BE2C (cell line): Measurements from ENCODE around the gene BAHCC1.

Source experiments
- DNase-seq: peaks from one replicate; pipeline ENCODE4 v3.0.0-alpha.2; 2020
- H3K27me3 ChIP-seq: fragments of 250-450 bp; sonication (Bioruptor Pico); 2 replicates; pipeline ENCODE4 v1.5.1; 2020; ENCODE audit warnings: mild to moderate bottlenecking
- H3K36me3 ChIP-seq: fragments of 250-450 bp; sonication (Bioruptor Pico); 2 replicates; pipeline ENCODE4 v1.5.1; 2020; ENCODE audit warnings: mild to moderate bottlenecking
- H3K4me1 ChIP-seq: fragments of 250-450 bp; sonication (Bioruptor Pico); 2 replicates; pipeline ENCODE4 v1.5.1; 2020
- H3K4me3 ChIP-seq: 2 replicates; pipeline ENCODE4 v1.5.1; 2011; ENCODE audit warnings: low read depth, low read length
- H3K9me3 ChIP-seq: fragments of 250-450 bp; sonication (Bioruptor Pico); 2 replicates; pipeline ENCODE4 v1.5.1; 2020
- TF ChIP-seq, protein P1 (sequence below): IDR thresholded peaks from 2 replicates; pipeline ENCODE4 v1.5.1; 2012; ENCODE audit warnings: mild to moderate bottlenecking, low read depth, low read length

Gene BAHCC1

DNA sequence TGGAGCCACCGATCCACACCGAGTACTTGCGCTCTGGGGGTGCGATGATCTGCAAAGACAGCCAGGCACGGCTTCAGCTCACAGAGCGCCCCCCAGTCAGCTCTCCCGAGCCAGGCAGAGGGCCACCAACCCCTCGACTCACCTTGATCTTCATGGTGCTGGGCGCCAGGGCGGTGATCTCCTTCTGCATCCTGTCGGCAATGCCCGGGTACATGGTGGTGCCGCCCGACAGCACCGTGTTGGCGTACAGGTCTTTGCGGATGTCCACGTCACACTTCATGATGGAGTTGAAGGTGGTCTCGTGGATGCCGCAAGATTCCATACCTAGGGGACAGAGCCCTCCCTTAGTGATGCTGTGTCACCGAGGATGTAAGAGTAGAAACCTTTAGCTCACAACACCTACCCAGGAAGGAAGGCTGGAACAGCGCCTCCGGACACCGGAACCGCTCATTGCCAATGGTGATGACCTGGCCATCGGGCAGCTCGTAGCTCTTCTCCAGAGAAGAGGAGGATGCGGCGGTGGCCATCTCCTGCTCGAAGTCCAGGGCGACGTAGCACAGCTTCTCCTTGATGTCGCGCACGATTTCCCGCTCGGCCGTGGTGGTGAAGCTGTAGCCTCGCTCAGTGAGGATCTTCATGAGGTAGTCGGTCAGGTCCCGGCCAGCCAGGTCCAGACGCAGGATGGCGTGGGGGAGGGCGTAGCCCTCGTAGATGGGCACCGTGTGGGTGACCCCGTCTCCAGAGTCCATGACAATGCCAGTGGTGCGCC, 115.7 kb downstream of the BAHCC1 start:
- DNase-seq: peak; percentile 37

DNA sequence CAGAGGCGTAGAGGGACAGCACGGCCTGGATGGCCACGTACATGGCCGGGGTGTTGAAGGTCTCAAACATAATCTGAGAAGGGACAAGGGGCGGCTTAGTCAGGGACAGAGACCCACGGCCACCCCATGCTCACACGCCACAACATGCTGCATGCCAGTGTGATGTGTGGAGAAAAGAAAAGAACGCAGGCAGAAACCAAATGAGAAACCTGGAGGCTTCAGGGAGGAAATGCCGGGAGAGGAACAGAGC, 116.2 kb downstream of the BAHCC1 start:
- no peak for DNase-seq
- H3K27me3 ChIP-seq: no peaks in the 10 kb centered on the region
- H3K4me3 ChIP-seq: peak overlapping the region; percentile 74
- no peaks in the 10 kb centered on the region for H3K4me1 ChIP-seq
- peaks cover 39% of the 10 kb centered on the region for H3K36me3 ChIP-seq
- TF ChIP-seq, protein P1, sequence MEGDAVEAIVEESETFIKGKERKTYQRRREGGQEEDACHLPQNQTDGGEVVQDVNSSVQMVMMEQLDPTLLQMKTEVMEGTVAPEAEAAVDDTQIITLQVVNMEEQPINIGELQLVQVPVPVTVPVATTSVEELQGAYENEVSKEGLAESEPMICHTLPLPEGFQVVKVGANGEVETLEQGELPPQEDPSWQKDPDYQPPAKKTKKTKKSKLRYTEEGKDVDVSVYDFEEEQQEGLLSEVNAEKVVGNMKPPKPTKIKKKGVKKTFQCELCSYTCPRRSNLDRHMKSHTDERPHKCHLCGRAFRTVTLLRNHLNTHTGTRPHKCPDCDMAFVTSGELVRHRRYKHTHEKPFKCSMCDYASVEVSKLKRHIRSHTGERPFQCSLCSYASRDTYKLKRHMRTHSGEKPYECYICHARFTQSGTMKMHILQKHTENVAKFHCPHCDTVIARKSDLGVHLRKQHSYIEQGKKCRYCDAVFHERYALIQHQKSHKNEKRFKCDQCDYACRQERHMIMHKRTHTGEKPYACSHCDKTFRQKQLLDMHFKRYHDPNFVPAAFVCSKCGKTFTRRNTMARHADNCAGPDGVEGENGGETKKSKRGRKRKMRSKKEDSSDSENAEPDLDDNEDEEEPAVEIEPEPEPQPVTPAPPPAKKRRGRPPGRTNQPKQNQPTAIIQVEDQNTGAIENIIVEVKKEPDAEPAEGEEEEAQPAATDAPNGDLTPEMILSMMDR: no peak
- H3K9me3 ChIP-seq: no peaks in the 10 kb centered on the region

More for the DNA sequence above, 115.7 kb downstream of the BAHCC1 start:
- H3K4me1 ChIP-seq: no peaks in the 10 kb centered on the region
- H3K4me3 ChIP-seq: peak overlapping the region; percentile 74
- H3K36me3 ChIP-seq: peaks cover 39% of the 10 kb centered on the region
- no peaks in the 10 kb centered on the region for H3K27me3 ChIP-seq
- no peaks in the 10 kb centered on the region for H3K9me3 ChIP-seq
- TF ChIP-seq, protein P1: no peak

DNA sequence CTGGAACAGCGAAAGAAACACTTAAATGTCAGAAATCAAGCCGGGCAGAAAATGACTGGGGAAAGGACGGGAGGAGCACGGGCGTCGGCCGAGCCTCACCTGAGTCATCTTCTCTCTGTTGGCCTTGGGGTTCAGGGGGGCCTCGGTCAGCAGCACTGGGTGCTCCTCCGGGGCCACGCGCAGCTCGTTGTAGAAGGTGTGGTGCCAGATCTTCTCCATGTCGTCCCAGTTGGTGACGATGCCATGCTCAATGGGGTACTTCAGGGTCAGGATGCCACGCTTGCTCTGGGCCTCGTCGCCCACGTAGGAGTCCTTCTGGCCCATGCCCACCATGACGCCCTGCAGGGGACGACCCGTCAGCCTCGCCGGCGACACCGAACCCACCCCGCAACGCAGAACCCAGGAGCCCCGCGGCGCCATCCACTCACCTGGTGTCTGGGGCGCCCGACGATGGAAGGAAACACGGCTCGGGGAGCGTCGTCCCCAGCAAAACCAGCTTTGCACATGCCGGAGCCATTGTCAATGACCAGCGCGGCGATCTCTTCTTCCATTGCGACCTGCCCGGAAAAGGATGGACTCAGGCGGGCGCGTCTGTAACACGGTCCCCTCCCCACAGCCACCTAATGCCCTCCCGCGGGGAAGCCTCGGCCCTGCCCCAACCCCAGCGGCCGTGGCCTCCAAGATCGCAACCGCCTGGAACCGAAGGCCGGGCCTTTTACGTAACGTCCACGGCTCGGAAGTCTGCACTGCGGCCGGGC, 116.7 kb downstream of the BAHCC1 start:
- H3K27me3 ChIP-seq: no peaks in the 10 kb centered on the region

DNA sequence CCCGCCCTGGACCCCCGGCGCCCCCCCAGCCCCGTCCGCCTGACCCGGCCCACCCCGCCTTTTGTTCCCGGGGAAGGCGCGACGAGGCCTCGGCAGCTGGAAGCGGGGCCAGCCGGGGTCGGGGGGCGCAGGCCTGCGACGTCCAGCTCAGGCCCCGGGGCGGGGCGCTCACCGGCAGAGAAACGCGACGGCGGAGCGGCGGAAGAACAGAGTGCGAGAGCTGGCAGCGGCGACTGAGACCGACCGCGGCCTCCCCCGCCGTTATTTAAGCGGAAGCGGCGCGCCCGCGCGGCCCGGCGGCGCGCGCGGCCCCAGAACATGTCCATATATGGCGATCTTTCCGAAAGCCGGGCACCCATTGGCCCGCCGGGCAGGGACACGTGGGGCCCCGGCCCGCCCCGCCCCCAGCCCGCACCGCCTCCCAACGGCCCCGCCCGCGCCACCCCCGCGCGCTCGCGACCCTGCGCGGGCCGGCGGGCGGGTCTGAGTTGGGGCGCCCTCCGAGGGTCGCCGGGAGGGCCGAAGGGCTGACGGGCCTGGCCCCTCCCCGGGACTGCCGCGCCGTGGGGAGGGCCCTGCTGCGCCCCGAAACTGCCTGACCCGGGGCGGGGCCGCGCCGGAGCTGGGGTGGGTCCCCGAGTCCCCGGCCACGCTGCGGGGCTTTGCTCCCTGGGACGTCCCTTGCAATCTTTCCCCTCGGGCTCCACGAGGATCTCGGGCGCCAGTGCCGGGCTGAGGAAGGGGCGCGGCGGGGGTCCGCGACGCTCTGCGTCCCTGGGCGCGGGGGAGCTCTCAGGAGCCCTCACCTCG, 117.5 kb downstream of the BAHCC1 start, which contains the start of gene ACTG1:
TSS of gene ACTG1 (minus strand) at position 238 of the 810 bp plus-strand sequence. CDS start 445 bp downstream, outside the sequence.
- H3K4me1 ChIP-seq: no peaks in the 10 kb centered on the region
- H3K27me3 ChIP-seq: no peaks in the 10 kb centered on the region
- TF ChIP-seq, protein P1: no peak
- peak within 1 kb of the TSS; percentile 74 for H3K4me3 ChIP-seq
- no peaks in the 10 kb centered on the region for H3K9me3 ChIP-seq
- DNase-seq: peak; percentile 94
- peaks cover 39% of the 10 kb centered on the region for H3K36me3 ChIP-seq

More for the DNA sequence above, 116.7 kb downstream of the BAHCC1 start:
- Histone ChIP-seq H3K9me3 (no peaks in the 10 kb centered on the region), H3K36me3 (peaks cover 39% of the 10 kb centered on the region), H3K4me1 (no peaks in the 10 kb centered on the region), H3K4me3 (peak overlapping the region; percentile 74)
- DNase-seq: peak; percentile 27
- TF ChIP-seq, protein P1: no peak

DNA sequence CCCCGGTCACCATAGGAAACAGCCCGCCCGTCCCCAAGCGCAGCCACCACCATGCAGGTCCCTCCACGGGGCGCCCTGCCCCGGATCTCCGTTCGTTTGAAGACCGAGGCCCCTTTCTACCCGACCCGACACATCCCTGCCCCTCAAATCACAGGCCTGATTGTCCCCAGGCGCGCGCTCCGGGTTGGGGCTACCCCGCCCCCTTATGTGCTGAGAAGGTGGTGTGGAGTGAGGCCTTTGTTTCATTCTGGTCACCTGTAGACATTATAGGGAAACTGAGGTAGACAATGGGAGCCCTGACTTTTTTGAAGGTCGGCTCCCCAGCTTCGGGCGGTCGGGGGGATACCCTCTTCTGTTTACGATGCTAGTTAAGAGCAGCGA, 118.1 kb downstream of the BAHCC1 start:
- no peak for DNase-seq
- no peaks in the 10 kb centered on the region for H3K9me3 ChIP-seq
- H3K4me1 ChIP-seq: no peaks in the 10 kb centered on the region
- TF ChIP-seq, protein P1: no peak
- peaks cover 36% of the 10 kb centered on the region for H3K36me3 ChIP-seq
- no peaks in the 10 kb centered on the region for H3K27me3 ChIP-seq
- no peak overlapping the region for H3K4me3 ChIP-seq
